Measurements from ENCODE around the gene BAIAP3. TPM values are rescaled to one million over a fixed set of nuclear protein-coding genes. Genes with fewer than 3 reads are reported as not detected.

BAIAP3 gene
- total and polyA plus RNA-seq, 2 of the 8 experiments (the other 6 are each of a cell fraction or from before 2014, with no cell fraction given): 2.9 to 6.8 TPM

DNA sequence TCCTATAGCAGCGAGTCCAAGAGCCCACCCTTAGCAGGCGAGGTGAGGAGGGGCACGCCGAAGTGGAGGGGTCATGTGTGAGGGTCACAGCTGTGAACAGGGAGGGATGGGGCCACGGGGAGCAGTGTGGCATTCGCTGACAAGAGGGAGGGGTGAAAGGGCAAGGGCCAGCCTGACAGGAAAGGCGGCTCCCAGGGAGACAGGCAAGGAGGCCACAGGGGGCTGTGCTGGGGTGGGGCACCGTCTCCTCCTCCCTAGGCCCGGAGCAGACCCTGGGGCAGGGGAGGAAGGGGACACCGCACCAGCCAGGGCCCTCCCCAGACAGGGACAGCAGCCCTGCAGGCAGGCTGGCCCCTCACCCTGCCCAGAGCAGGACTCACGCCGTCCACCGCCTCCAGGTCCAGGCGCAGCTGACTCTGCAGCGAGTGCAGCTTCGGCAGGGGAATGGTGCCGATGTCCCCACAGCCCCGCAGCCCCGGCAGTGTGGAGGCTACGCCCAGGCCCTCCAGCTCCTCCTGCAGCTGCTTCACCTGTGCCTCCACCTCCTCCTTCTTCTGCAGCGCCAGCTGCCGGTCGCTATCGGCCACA is 33.4 kb downstream of the BAIAP3 start:
- TF ChIP-seq, protein P1, sequence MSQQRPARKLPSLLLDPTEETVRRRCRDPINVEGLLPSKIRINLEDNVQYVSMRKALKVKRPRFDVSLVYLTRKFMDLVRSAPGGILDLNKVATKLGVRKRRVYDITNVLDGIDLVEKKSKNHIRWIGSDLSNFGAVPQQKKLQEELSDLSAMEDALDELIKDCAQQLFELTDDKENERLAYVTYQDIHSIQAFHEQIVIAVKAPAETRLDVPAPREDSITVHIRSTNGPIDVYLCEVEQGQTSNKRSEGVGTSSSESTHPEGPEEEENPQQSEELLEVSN (IDR thresholded peaks at IDR 0.05): no peak
- TF ChIP-seq YY1 (IDR thresholded peaks at IDR 0.05; ENCODE audit: low read depth, low read length) (no peak), HDAC2 (IDR thresholded peaks at IDR 0.05; ENCODE audit: borderline replicate concordance in 1 of 2, low read depth in 2 of 2, low read length in 2 of 2) (no peak), BCL11A (IDR thresholded peaks at IDR 0.05; ENCODE audit: low read depth in 2 of 2, low read length in 2 of 2) (no peak), JUN (IDR thresholded peaks at IDR 0.05; ENCODE audit: low read depth, low read length) (no peak), NANOG (IDR thresholded peaks at IDR 0.05; ENCODE audit: insufficient read depth, low read depth, low read length, poor library complexity, severe bottlenecking) (no peak), ASH2L (IDR thresholded peaks at IDR 0.05; ENCODE audit: low read length) (no peak)
- TF ChIP-seq, protein P2, sequence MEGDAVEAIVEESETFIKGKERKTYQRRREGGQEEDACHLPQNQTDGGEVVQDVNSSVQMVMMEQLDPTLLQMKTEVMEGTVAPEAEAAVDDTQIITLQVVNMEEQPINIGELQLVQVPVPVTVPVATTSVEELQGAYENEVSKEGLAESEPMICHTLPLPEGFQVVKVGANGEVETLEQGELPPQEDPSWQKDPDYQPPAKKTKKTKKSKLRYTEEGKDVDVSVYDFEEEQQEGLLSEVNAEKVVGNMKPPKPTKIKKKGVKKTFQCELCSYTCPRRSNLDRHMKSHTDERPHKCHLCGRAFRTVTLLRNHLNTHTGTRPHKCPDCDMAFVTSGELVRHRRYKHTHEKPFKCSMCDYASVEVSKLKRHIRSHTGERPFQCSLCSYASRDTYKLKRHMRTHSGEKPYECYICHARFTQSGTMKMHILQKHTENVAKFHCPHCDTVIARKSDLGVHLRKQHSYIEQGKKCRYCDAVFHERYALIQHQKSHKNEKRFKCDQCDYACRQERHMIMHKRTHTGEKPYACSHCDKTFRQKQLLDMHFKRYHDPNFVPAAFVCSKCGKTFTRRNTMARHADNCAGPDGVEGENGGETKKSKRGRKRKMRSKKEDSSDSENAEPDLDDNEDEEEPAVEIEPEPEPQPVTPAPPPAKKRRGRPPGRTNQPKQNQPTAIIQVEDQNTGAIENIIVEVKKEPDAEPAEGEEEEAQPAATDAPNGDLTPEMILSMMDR (IDR thresholded peaks at IDR 0.05; ENCODE audit: control extremely low read depth in 1 of 3, insufficient read depth in 1 of 3, low read depth in 1 of 3, low read length in 3 of 3): no peak
- peaks cover 0 to 5% of the 10 kb centered on the region in 2 experiments; a peak in 1 of 4 replicates for H3K79me2 ChIP-seq (ENCODE audit: control insufficient read depth in 1 of 2, insufficient read depth in 2 of 2, low read length in 2 of 2)
- no peak for FAIRE-seq
- H3K79me1 ChIP-seq (ENCODE audit: low read depth, low read length): peaks cover 5% of the 10 kb centered on the region; the same call in 1 of the 2 replicates
- H3K9me3 ChIP-seq (ENCODE audit: insufficient read depth in 2 of 2, low read depth in 1 of 2, low read length in 1 of 2): no peaks in the 10 kb centered on the region
- H2BK5ac ChIP-seq (ENCODE audit: low read depth, low read length): no peak overlapping the region
- H3K23ac ChIP-seq (ENCODE audit: insufficient read length): no peak overlapping the region
- no peak for DNase-seq (ENCODE audit: low read depth in 1 of 2, low spot score in 2 of 2)
- H3K4ac ChIP-seq (replicated peaks; ENCODE audit: insufficient read length, low read depth, low read length): no peak overlapping the region
- no peak overlapping the region for H2BK15ac ChIP-seq (ENCODE audit: low read length)
- H2AFZ ChIP-seq (ENCODE audit: low read length): no peak overlapping the region
- no peak overlapping the region for H2BK12ac ChIP-seq (ENCODE audit: low read depth, low read length)
- 95% methylated on average over 20 of the region's 24 CpGs; no CpG with 5 or more reads in 1 of the 2 experiments for WGBS, 2 experiments (ENCODE audit: extremely low coverage in 1 of 2, insufficient coverage in 1 of 2, insufficient read length in 1 of 2, insufficient replicate concordance in 2 of 2, low coverage in 1 of 2, low lambda C conversion rate in 2 of 2, missing lambda C conversion rate in 1 of 2)
- H2BK20ac ChIP-seq (ENCODE audit: low read length): no peak overlapping the region
- no peak overlapping the region for H3K27ac ChIP-seq (ENCODE audit: low read depth, low read length)
- ChIA-PET CTCF (ENCODE audit: partially characterized antibody) (interaction anchor here (0.8 to 1.3 kb wide), 3 partner anchors 11 to 13 kb away, joined by 3 to 7 read pairs (median 4); no protein-coding TSS in a partner anchor), POLR2A (ENCODE audit: partially characterized antibody) (interaction anchor here (0.6 to 6.6 kb wide), 3 partner anchors 8 to 41 kb away, joined by 3 to 44 read pairs (median 3); no protein-coding TSS in a partner anchor)
- H3K14ac ChIP-seq (ENCODE audit: insufficient read length): no peak overlapping the region
- H3K36me3 ChIP-seq (ENCODE audit: control insufficient read depth in 2 of 4, insufficient read depth in 4 of 4, low read length in 3 of 4): peaks cover 13 to 50% (median 21%) of the 10 kb centered on the region in 4 experiments
- no peak overlapping the region for H3K18ac ChIP-seq (ENCODE audit: extremely low read depth, low read length)
- no peak overlapping the region for H2AK5ac ChIP-seq (ENCODE audit: low read depth, low read length)
- no peak overlapping the region for H3K9ac ChIP-seq (replicated peaks in 1 of 4; ENCODE audit: extremely low read depth in 1 of 4, low read depth in 3 of 4, low read length in 3 of 4)
- H3K4me1 ChIP-seq (replicated peaks in 1 of 4; ENCODE audit: control insufficient read depth in 3 of 4, insufficient read depth in 4 of 4, low read length in 3 of 4): no peaks in the 10 kb centered on the region
- no peak overlapping the region for H4K5ac ChIP-seq (ENCODE audit: insufficient read length, low read depth, low read length)
- no peak overlapping the region for H2BK120ac ChIP-seq (replicated peaks; ENCODE audit: low read depth, low read length)
- no peak overlapping the region for H3K56ac ChIP-seq (replicated peaks; ENCODE audit: insufficient read length, low read depth, low read length)
- no peaks in the 10 kb centered on the region for H3K27me3 ChIP-seq (replicated peaks in 1 of 4; ENCODE audit: control insufficient read depth in 3 of 4, extremely low read depth in 1 of 4, insufficient read depth in 3 of 4, low read length in 3 of 4)
- no peak overlapping the region for H3K4me3 ChIP-seq (ENCODE audit: extremely low read depth in 1 of 4, insufficient read depth in 2 of 4, low read depth in 3 of 4, low read length in 4 of 4)
- H4K91ac ChIP-seq (replicated peaks; ENCODE audit: insufficient read length, low read length): no peak overlapping the region
- peaks cover 5 to 26% of the 10 kb centered on the region in 2 experiments for H4K20me1 ChIP-seq (replicated peaks in 1 of 2; ENCODE audit: control insufficient read depth in 1 of 2, insufficient read depth in 2 of 2, low read length in 2 of 2)
- no peak overlapping the region for H3K4me2 ChIP-seq (ENCODE audit: insufficient read depth in 1 of 2, low read depth in 2 of 2, low read length in 2 of 2)
- no peaks in the 10 kb centered on the region for H3K23me2 ChIP-seq (ENCODE audit: low read depth, low read length)
- no peak overlapping the region; the same call in 1 of the 2 replicates for H4K8ac ChIP-seq (ENCODE audit: extremely low read depth, insufficient read depth, low read length)
